Thoracic aorta (tissue), 2 donors: Measurements from ENCODE around the gene CKAP2. TPM values are rescaled to one million over a fixed set of nuclear protein-coding genes. Genes with fewer than 3 reads are reported as not detected.
"Not testable (repeated sequence)": the region's sequence is repeated elsewhere in the genome, so short reads cannot be mapped to it uniquely, and the experiment has no call there.

Experiments used
- ATAC-seq: fragments of 150-250 bp; one replicate; pipeline ENCODE4 v1.8.0; 2017; ENCODE audit warnings: low read depth; ENCODE audit not compliant: insufficient number of reproducible peaks, low FRiP score
- DNase-seq: peaks from one replicate; pipeline ENCODE4 v3.0.0-alpha.2; 2020; ENCODE audit warnings: low spot score
- H3K27ac ChIP-seq, 2 donors: fragments of 200-600 bp; sonication (generic); 1 replicate in 1 of 2; 2 replicates in 1 of 2; pipeline ENCODE4 v1.5.1; 2016; ENCODE audit warnings: mild to moderate bottlenecking in 2 of 2, moderate library complexity in 2 of 2
- H3K27me3 ChIP-seq: fragments of 200-600 bp; sonication (generic); replicated peaks from 2 replicates; pipeline ENCODE4 v1.6.0; 2016; ENCODE audit warnings: mild to moderate bottlenecking; ENCODE audit not compliant: insufficient read depth
- H3K36me3 ChIP-seq: fragments of 200-600 bp; sonication (generic); one replicate; pipeline ENCODE4 v1.5.1; 2016
- H3K4me1 ChIP-seq, 2 donors: fragments of 200-600 bp; sonication (generic); 1 replicate in 1 of 2; 2 replicates in 1 of 2; pipeline versions ENCODE4 v1.5.1 to v1.6.0; 2016; ENCODE audit warnings: low read depth in 2 of 2, mild to moderate bottlenecking in 1 of 2; ENCODE audit not compliant: control insufficient read depth in 1 of 2
- H3K4me3 ChIP-seq: fragments of 200-600 bp; sonication (generic); 2 replicates; pipeline ENCODE4 v1.5.1; 2016; ENCODE audit warnings: mild to moderate bottlenecking
- H3K9me3 ChIP-seq: fragments of 200-600 bp; sonication (generic); 2 replicates; pipeline ENCODE4 v1.5.1; 2016
- total RNA-seq, 2 donors: library from RNA; depleted of rRNA; stranded (reverse); fragments of >200 nt; gene quantifications; one replicate each; pipeline versions ENCODE4 v1.1.0 to v1.2.3, GENCODE V29; 2016
- TF ChIP-seq, protein P1 (sequence below): fragments of 200-600 bp; sonication (generic); IDR thresholded peaks from one replicate; pipeline ENCODE4 v1.5.1; 2019; ENCODE audit warnings: antibody characterized with exemption

The CKAP2 gene
- total RNA-seq, 2 donors from 2014 or later, result 4.6 to 5.1 TPM

DNA sequence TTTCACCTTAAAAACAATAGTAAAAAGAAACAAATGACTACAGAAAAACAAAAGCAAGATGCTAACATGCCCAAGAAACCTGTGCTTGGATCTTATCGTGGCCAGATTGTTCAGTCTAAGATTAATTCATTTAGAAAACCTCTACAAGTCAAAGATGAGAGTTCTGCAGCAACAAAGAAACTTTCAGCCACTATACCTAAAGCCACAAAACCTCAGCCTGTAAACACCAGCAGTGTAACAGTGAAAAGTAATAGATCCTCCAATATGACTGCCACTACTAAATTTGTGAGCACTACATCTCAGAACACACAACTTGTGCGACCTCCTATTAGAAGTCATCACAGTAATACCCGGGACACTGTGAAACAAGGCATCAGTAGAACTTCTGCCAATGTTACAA lies 6.0 kb downstream of the CKAP2 start:
- H3K9me3 ChIP-seq, result no peaks in the 10 kb centered on the region
- H3K27me3 ChIP-seq, result no peaks in the 10 kb centered on the region
- TF ChIP-seq, protein P1, sequence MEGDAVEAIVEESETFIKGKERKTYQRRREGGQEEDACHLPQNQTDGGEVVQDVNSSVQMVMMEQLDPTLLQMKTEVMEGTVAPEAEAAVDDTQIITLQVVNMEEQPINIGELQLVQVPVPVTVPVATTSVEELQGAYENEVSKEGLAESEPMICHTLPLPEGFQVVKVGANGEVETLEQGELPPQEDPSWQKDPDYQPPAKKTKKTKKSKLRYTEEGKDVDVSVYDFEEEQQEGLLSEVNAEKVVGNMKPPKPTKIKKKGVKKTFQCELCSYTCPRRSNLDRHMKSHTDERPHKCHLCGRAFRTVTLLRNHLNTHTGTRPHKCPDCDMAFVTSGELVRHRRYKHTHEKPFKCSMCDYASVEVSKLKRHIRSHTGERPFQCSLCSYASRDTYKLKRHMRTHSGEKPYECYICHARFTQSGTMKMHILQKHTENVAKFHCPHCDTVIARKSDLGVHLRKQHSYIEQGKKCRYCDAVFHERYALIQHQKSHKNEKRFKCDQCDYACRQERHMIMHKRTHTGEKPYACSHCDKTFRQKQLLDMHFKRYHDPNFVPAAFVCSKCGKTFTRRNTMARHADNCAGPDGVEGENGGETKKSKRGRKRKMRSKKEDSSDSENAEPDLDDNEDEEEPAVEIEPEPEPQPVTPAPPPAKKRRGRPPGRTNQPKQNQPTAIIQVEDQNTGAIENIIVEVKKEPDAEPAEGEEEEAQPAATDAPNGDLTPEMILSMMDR, result no peak
- no peak overlapping the region for H3K27ac ChIP-seq
- H3K36me3 ChIP-seq, result peaks cover 9% of the 10 kb centered on the region
- no peak for ATAC-seq
- no peak overlapping the region for H3K4me3 ChIP-seq
- H3K4me1 ChIP-seq, result peaks cover 1 to 6% of the 10 kb centered on the region in 2 donors
- no peak for DNase-seq

GRCh38 chr13:52463526-52463925 lies 8.2 kb downstream of the CKAP2 start:
- Histone ChIP-seq H3K36me3 (peaks cover 9% of the 10 kb centered on the region), H3K27me3 (no peaks in the 10 kb centered on the region), H3K4me3 (no peak overlapping the region), H3K27ac (no peak overlapping the region), H3K9me3 (no peaks in the 10 kb centered on the region), H3K4me1 (no peaks in the 10 kb centered on the region)
- TF ChIP-seq, protein P1, result no peak
- no peak for ATAC-seq
- no peak for DNase-seq

DNA sequence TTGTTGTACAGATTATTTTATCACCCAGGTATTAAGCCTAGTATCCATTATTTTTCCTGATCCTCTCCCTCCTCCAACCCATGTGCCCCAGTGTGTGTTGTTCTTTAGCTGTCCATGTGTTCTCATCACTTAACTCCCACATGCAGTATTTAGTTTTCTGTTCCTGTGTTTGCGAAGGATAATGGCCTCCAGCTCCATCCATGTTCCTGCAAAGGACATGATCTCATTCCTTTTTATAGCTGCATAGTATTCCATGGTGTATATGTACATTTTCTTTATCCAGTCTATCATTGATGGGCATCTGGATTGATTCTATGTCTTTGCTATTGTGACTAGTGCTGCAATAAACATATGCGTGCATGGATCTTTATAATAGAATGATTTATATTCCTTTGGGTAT lies 13.2 kb downstream of the CKAP2 start:
- not testable (repeated sequence) for H3K27ac ChIP-seq, ATAC-seq, H3K4me1 ChIP-seq, H3K27me3 ChIP-seq, H3K4me3 ChIP-seq, DNase-seq, H3K36me3 ChIP-seq, H3K9me3 ChIP-seq

DNA sequence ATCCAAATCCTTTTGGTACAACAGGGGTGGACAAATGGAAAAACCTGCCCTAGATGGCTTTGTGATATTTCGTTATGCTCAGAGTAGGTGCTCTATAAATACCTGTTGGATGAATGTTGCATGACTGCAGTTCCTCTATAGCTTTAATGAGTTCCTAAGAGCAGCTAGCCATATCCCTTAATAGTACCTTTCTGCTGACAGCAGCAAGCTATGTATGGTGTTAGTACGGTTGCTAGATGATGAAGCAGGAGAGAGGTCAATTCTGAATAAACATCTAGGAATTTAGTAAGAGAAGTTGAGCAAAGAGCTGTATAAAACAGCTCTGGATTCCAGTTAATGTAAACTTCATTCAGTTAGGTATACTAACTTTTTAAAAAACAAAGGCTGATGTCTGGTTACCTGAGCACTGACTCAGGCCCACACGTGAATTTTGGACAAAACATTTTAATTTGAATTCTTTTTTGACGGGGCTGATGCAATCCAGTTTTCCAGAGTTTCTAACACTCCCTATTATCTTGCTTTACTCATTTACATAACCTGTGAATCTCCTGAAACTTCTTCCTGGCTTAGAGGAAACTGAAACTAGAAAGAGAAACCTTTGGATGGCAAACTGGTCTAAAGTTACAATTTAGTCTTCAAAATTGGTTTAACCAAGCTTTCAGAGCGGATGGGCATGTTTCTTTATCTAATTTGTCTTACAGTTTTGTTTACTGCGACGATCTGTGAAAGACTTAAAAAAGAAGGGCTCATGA lies 25.6 kb downstream of the CKAP2 start:
- not testable (repeated sequence) for H3K4me1 ChIP-seq, H3K27me3 ChIP-seq, H3K4me3 ChIP-seq, H3K36me3 ChIP-seq, ATAC-seq, H3K27ac ChIP-seq, DNase-seq, H3K9me3 ChIP-seq

DNA sequence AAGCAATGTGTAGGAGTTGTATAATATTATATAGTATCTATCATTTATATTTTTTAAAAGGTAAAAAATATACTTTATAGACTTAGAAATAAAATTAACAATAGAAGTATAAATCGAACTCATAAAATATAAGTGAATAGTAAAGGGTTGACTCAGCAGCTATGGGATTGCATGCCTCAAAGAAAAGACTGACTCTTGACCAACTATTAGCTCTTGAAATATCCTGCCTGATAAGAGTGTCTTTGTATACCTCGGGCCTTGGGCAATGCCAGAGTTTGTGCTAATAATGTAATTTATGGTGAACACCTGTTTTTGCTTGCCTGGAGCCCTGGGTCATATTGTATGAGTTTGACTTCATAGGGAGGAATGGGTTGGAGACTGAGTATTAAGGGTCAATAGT lies 31.8 kb downstream of the CKAP2 start:
- not testable (repeated sequence) for ATAC-seq

DNA sequence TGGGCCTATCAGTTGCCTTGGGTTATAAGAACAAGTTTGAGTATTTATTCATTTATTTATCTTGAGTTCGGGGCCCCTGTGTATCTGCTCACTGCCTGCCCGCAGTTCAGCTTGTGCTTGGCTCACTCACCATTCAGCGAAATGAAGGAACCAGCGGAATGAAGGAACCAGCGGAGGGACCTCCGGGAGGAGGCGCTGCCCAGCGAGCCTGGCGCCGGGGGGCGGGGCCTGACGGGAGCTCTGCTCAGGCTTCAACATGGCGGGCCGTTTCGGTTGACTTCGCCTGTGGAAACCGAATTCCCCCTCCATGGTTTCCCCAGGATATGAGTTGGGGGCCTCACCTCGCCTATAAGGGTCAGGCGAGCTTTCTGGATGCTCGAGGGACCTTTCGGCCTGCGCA lies 33.5 kb downstream of the CKAP2 start:
- H3K4me3 ChIP-seq, ATAC-seq, DNase-seq, H3K27me3 ChIP-seq, H3K27ac ChIP-seq, H3K36me3 ChIP-seq, H3K4me1 ChIP-seq, H3K9me3 ChIP-seq: not testable (repeated sequence)

More for the DNA sequence above, 31.8 kb downstream of the CKAP2 start:
- H3K27me3 ChIP-seq, H3K4me3 ChIP-seq, DNase-seq, H3K4me1 ChIP-seq, H3K36me3 ChIP-seq, H3K27ac ChIP-seq, H3K9me3 ChIP-seq: not testable (repeated sequence)

GRCh38 chr13:52491015-52491414 lies 35.7 kb downstream of the CKAP2 start:
- H3K4me1 ChIP-seq, H3K36me3 ChIP-seq, H3K27ac ChIP-seq, H3K4me3 ChIP-seq, H3K9me3 ChIP-seq, ATAC-seq, H3K27me3 ChIP-seq, DNase-seq: not testable (repeated sequence)

- not testable (repeated sequence) for H3K36me3 ChIP-seq
Measured at GRCh38 chr13:52494241-52494640, 39.0 kb downstream of the CKAP2 start.

GRCh38 chr13:52497979-52498378 lies 42.7 kb downstream of the CKAP2 start:
- ATAC-seq, H3K4me1 ChIP-seq, H3K27me3 ChIP-seq, H3K27ac ChIP-seq, DNase-seq, H3K4me3 ChIP-seq, H3K9me3 ChIP-seq, H3K36me3 ChIP-seq: not testable (repeated sequence)

More at GRCh38 chr13:52494241-52494640, 39.0 kb downstream of the CKAP2 start:
- H3K27ac ChIP-seq, H3K27me3 ChIP-seq, ATAC-seq, H3K4me1 ChIP-seq, DNase-seq, H3K9me3 ChIP-seq, H3K4me3 ChIP-seq: not testable (repeated sequence)

- not testable (repeated sequence) for H3K27me3 ChIP-seq, H3K4me3 ChIP-seq, H3K36me3 ChIP-seq, H3K4me1 ChIP-seq, DNase-seq, H3K27ac ChIP-seq, ATAC-seq, H3K9me3 ChIP-seq
Measured at GRCh38 chr13:52502277-52502676, 47.0 kb downstream of the CKAP2 start.

- H3K9me3 ChIP-seq, H3K4me1 ChIP-seq, H3K27ac ChIP-seq, ATAC-seq, DNase-seq, H3K27me3 ChIP-seq, H3K4me3 ChIP-seq, H3K36me3 ChIP-seq: not testable (repeated sequence)
Measured at GRCh38 chr13:52505843-52506242, 50.6 kb downstream of the CKAP2 start.
